Stimulated activated CD8-positive, alpha-beta memory T cell treated with anti-CD3 and anti-CD28 coated beads, Interleukin-15, amount 100 ng/mL, for 24 hours (primary cell): Measurements from ENCODE around the gene KHDC3L.
"Not testable (repeated sequence)": the region's sequence is repeated elsewhere in the genome, so short reads cannot be mapped to it uniquely, and the experiment has no call there.

Source experiments
- DNase-seq: peaks from one replicate; pipeline ENCODE4 v3.0.0-alpha.2; 2020; ENCODE audit warnings: low read depth

Gene KHDC3L

GRCh38 chr6:73369563-73369962 is 7.1 kb downstream of the KHDC3L start, which contains the start of gene OOEP:
Gene OOEP, minus strand, starts transcription at chr6:73369897. Its CDS starts 105 bp downstream, at chr6:73369792.
- no peak for DNase-seq

- no peak for DNase-seq
Observed at GRCh38 chr6:73371984-73372383, 9.5 kb downstream of the KHDC3L start.

- no peak for DNase-seq
Observed at GRCh38 chr6:73372516-73372915, 10.1 kb downstream of the KHDC3L start.

- DNase-seq: no peak
Observed at GRCh38 chr6:73375216-73375615, 12.8 kb downstream of the KHDC3L start.

- no peak for DNase-seq
Observed at GRCh38 chr6:73377225-73377624, 14.8 kb downstream of the KHDC3L start.

GRCh38 chr6:73381531-73381930 is 19.1 kb downstream of the KHDC3L start:
- not testable (repeated sequence) for DNase-seq

- no peak for DNase-seq
Observed at GRCh38 chr6:73382462-73383113, 20.1 kb downstream of the KHDC3L start.

- no peak for DNase-seq
Observed at GRCh38 chr6:73388433-73388799, 26.0 kb downstream of the KHDC3L start.

GRCh38 chr6:73388800-73389512 is 26.5 kb downstream of the KHDC3L start:
- DNase-seq: peak; percentile 13

GRCh38 chr6:73389854-73390253 is 27.4 kb downstream of the KHDC3L start:
- no peak for DNase-seq

- DNase-seq: no peak
Observed at GRCh38 chr6:73391675-73392074, 29.2 kb downstream of the KHDC3L start.

GRCh38 chr6:73392188-73392587 is 29.7 kb downstream of the KHDC3L start:
- DNase-seq: not testable (repeated sequence)

- DNase-seq: no peak
Observed at GRCh38 chr6:73393278-73393677, 30.8 kb downstream of the KHDC3L start.

- no peak for DNase-seq
Observed at GRCh38 chr6:73394577-73395354, 32.3 kb downstream of the KHDC3L start, which contains the start of gene DDX43. Gene DDX43, plus strand, starts transcription at chr6:73394828. Its CDS starts 78 bp downstream, at chr6:73394906.

GRCh38 chr6:73395875-73396274 is 33.4 kb downstream of the KHDC3L start:
- no peak for DNase-seq

GRCh38 chr6:73400656-73401055 is 38.2 kb downstream of the KHDC3L start:
- no peak for DNase-seq

- no peak for DNase-seq
Observed at GRCh38 chr6:73409395-73409794, 46.9 kb downstream of the KHDC3L start.

- DNase-seq: no peak
Observed at GRCh38 chr6:73413102-73413501, 50.6 kb downstream of the KHDC3L start.
